ENCODE measurements around the gene SGK1. TPM values are rescaled to one million over a fixed set of nuclear protein-coding genes. Genes with fewer than 3 reads are reported as not detected.

SGK1 gene
- total RNA-seq, 1 experiment from 2014 or later: 7.8 TPM

- H2BK120ac ChIP-seq (ENCODE audit: low read depth, low read length, poor library complexity, severe bottlenecking): no peak overlapping the region
- no peak overlapping the region for H2AFZ ChIP-seq (ENCODE audit: low read length)
- no peak overlapping the region for H3K23ac ChIP-seq (ENCODE audit: insufficient read length, low read depth, low read length)
- no peak overlapping the region for H4K5ac ChIP-seq (ENCODE audit: insufficient read length, low read depth, low read length)
- Mint-ChIP-seq H3K27ac (no peak overlapping the region), H3K27me3 (ENCODE audit: low read depth) (peaks cover 1% of the 10 kb centered on the region), H3K4me1 (peaks cover 7 to 18% of the 10 kb centered on the region in 2 experiments), H3K36me3 (ENCODE audit: insufficient read depth in 1 of 3, low read depth in 3 of 3) (peaks cover 35 to 52% (median 45%) of the 10 kb centered on the region in 3 experiments), H3K4me3 (no peak overlapping the region), H3K9me3 (no peaks in the 10 kb centered on the region; a peak in 2 of 5 replicates)
- no peaks in the 10 kb centered on the region for H3K79me2 ChIP-seq (ENCODE audit: insufficient read depth, low read length)
- H4K8ac ChIP-seq (replicated peaks; ENCODE audit: insufficient read length, low read depth, low read length): no peak overlapping the region
- peaks cover 11% of the 10 kb centered on the region for H3K23me2 ChIP-seq (ENCODE audit: insufficient read length, low read depth, low read length, poor library complexity, severe bottlenecking)
- no peaks in the 10 kb centered on the region for H3K4me1 ChIP-seq (ENCODE audit: insufficient read depth, low read length)
- H4K20me1 ChIP-seq (ENCODE audit: control insufficient read depth, insufficient read depth, insufficient read length): no peaks in the 10 kb centered on the region
- no peaks in the 10 kb centered on the region for H3K9me3 ChIP-seq (ENCODE audit: control insufficient read depth, low read depth, low read length)
- no peak overlapping the region for H2AK5ac ChIP-seq (ENCODE audit: insufficient read length, low read length)
- H3K27ac ChIP-seq (ENCODE audit: insufficient read length, low read depth, low read length): no peak overlapping the region
- no peak overlapping the region for H3K4me2 ChIP-seq (ENCODE audit: insufficient read depth, insufficient read length, low read length)
- no CpG with 5 or more reads among the region's 10 CpGs for WGBS (ENCODE audit: extremely low coverage, insufficient read length, low lambda C conversion rate)
- no peak overlapping the region for H2BK20ac ChIP-seq (ENCODE audit: low read depth, low read length, poor library complexity, severe bottlenecking)
- no peak for TF ChIP-seq CTCF (conservative IDR thresholded peaks at IDR 0.05)
- no peak overlapping the region for H3K18ac ChIP-seq (ENCODE audit: insufficient read length, low read depth, low read length)
- no peaks in the 10 kb centered on the region for H3K27me3 ChIP-seq (ENCODE audit: insufficient read depth, low read length)
- no peak overlapping the region for H3K4ac ChIP-seq (ENCODE audit: low read depth, low read length)
- H3K56ac ChIP-seq (ENCODE audit: insufficient read length, low read depth, low read length): no peak overlapping the region
- H3K9ac ChIP-seq (ENCODE audit: extremely low read depth, insufficient read length, low read length): no peak overlapping the region
- H4K91ac ChIP-seq (ENCODE audit: insufficient read length, low read depth, low read length): no peak overlapping the region
- no peak overlapping the region for H2BK5ac ChIP-seq (ENCODE audit: insufficient read length, low read length)
- no peak overlapping the region for H2BK15ac ChIP-seq (ENCODE audit: low read depth, low read length)
- H3T11ph ChIP-seq (ENCODE audit: low read length): no peak overlapping the region
- DNase-seq: no peak
- H3K14ac ChIP-seq (ENCODE audit: insufficient read depth, low read length): no peak overlapping the region
- no peak overlapping the region for H2BK12ac ChIP-seq (ENCODE audit: insufficient read length, low read depth, low read length)
- no peaks in the 10 kb centered on the region for H3K79me1 ChIP-seq (ENCODE audit: insufficient read depth, low read depth, low read length, poor library complexity, severe bottlenecking)
Measured at GRCh38 chr6:134170844-134171243, 147.1 kb downstream of the SGK1 start.
